HG03439 (cell line): Measurements from ENCODE around the gene FUNDC2.
"Not testable (repeated sequence)": the region's sequence is repeated elsewhere in the genome, so short reads cannot be mapped to it uniquely, and the experiment has no call there.

Experiments used
- ATAC-seq: cut with Tn5 transposase; IDR thresholded peaks from one replicate; pipeline ENCODE4 v1.9.1; 2021; ENCODE audit warnings: mild to moderate bottlenecking, moderate library complexity; ENCODE audit not compliant: unreplicated experiment

FUNDC2 gene, protein sequence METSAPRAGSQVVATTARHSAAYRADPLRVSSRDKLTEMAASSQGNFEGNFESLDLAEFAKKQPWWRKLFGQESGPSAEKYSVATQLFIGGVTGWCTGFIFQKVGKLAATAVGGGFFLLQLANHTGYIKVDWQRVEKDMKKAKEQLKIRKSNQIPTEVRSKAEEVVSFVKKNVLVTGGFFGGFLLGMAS

DNA sequence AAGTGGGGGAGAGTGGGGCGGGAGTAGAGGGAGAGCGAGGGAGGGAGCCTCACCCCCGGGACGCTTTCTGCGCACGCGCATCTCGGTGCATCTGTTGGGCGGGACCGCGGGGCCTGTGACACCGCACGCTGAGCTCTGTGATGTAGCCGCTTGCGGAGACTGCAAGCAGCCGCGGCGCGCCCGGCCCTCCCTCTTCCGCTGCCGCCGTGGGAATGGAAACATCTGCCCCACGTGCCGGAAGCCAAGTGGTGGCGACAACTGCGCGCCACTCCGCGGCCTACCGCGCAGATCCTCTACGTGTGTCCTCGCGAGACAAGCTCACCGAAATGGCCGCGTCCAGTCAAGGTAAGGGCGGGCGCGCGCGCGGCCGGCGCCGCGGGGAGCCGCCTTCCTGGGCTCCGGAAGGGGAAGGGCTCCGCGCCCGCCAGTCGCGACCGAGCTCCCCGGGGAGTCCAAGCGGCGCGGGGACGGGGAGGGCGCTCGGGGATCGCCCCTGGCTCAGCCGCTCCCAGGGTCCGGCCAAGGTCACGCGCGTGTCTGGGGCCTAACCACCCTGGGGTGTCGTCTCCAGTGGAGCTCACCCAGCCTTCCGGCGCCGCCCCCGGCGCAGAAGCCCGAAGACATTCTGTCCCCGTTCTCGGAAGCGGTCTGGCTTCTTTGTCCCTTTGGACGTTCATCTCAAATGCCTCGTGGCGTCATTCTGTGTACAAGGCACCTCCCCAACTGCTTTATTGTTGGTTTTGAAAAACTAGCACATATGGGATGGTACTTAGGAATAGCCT lies at the start of gene FUNDC2:
Gene FUNDC2, plus strand, starts transcription at position 118 of the 782 bp plus-strand sequence. Its CDS starts 95 bp downstream, at position 213.
- ATAC-seq, result peak; percentile 92

DNA sequence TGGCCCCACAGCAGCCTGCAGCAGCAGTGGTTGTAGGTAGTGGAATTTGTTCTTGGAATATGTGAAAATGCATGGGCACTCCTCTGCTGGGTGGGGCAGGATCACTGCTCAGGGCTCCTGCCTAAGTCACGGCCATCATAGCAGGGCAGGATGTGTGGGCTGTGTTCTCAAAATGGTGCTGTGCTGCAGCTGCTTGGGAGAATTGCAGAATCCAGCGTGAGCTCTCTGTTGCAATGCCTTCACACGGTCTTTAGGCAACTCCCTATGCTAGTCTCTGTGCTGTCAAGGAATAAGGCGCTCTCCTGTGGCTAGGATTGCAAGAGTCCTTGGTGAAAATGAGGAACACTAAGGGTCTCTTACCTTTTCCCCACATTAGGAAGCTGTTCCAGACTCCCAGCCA lies 47.0 kb upstream of the FUNDC2 start:
- ATAC-seq, result no peak

DNA sequence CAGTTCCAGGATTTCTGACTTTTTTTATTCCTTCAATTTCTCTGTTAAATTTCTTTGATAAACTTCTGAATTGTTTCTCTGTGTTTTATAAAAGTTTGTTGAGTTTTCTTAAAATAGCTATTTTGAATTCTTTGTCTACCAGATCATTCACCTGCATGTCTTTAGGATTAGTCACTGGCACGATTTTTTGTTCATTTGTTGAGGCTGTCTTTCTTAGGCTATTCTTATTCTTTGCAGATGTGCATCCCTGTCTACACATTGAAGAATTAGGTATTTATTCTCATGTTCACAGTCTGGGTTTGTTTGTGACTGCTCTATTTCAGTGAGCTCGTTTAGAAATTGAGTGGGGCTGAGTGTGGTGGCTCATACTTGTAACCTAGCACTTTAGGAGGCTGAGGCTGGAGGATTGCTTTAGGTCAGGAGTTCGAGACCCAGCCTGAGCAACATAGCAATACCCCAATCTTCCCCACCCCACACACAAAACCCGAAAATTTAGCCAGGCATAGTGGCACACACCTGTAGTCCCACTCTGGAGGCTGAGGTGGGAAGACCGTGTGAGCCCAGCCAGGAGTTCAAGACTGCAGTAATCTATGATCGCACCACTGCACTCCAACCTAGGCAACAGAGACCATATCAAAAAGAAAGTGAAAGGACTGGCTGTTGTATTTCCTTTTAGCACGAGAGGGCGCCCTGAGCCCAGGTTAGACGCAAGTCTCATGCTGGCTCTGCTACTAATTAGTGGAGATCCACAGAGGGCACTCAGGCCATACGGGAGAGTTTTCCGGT lies 46.1 kb upstream of the FUNDC2 start:
- ATAC-seq, result peak; percentile 87

DNA sequence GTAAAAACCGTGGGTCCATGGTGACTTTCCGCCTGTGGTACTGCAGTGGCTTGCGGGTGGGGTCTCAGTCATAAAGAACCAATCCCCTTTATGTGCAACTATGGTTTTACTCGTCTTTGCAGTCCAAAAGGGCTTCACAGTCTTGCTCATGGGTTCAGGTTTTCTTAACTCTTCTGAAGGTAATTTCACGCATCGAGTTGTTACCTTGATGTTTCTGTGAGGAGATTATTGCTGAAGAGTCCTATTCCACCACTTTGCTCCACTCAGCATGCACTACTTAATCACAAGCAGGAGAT lies 45.6 kb upstream of the FUNDC2 start:
- peak; percentile 25 for ATAC-seq

DNA sequence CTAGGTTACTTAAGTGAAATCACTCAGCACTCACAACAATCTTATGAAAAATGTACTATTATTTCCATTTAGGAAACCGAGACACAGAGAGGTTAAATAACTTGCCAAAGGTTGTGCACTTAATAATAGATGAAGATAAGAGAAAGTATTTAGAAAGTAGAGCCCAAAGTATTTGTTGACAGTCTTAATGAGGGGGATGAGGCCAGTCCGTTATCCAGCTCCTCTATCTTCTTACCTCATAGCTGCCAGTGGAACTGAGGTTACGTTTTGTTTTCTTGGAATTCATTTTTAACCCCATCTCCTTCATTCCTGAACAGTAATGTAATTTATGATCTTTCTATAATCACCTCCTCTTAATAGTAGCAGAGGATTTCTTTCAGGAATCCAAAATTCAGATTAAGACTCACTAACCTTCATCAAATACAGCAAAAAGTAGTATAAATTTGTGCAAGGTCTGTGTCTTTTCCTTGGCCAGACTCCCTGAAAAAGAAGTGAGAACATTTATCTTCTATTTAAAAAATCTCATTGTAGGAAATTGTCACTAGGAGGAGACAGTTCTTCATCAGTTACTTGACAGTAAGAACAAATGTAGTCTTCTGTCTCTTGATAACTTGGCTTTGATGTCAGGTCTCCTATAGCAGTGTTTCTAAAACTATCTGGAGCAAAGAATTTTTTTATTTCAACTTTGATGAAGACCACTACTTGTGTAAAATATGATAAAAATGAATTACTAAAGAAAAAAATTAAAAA lies 39.6 kb upstream of the FUNDC2 start:
- ATAC-seq, result no peak

DNA sequence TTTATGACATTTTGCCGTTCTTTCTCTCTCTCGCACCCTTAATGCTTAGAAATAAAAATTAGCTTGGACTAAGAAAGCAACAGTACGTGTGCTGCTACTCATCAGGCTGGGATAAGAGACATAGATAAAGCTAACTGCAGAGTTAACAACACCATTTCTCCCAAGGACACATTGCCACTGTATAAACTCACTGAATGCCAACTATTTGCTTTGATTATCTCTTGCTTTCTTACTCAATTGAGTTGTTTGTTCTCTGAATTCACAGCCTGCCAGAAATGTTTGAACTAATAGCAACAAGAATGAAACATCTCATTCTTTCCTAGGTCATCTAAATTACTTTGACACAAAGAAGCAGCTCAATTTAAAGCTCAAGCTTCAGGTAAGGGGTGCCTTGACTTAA lies 38.7 kb upstream of the FUNDC2 start:
- ATAC-seq, result no peak

DNA sequence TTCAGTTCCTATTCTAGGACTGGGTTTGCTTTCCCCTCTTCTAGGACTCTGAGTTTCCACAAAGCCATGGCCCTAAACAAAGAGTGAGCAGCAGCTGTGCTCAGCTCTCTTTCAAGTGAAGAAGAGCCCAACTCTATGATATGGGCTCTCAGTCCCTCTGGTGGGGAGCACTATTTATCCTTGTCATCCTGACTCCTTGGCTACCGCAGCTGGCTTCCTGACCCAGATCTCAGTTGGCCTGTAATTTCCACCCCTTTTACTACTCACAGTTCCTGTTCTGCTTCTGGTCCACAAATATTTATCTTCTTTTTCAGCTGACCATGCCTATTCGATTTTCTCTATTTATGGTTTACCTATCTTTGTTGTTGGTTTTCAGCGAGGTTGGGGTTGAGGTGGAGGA lies 37.9 kb upstream of the FUNDC2 start:
- no peak for ATAC-seq

DNA sequence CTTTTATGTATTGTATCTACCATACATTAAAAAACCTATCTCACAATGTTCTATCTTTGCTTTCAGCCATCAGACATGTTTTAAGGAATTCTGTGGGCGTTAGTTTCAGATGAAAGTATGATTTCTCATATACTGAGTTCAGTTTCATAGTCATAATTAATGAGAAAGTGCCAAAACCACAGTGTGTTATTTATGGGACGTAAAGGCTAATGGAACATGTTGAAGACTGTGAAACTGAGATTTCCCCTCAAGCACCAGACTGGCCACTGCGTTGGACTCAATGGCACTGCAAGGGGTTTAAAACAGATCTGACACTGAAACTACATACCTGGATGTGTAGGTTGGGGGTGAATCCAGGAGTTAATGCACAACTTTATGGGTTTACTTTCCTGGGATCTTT lies 36.1 kb upstream of the FUNDC2 start:
- ATAC-seq, result no peak

DNA sequence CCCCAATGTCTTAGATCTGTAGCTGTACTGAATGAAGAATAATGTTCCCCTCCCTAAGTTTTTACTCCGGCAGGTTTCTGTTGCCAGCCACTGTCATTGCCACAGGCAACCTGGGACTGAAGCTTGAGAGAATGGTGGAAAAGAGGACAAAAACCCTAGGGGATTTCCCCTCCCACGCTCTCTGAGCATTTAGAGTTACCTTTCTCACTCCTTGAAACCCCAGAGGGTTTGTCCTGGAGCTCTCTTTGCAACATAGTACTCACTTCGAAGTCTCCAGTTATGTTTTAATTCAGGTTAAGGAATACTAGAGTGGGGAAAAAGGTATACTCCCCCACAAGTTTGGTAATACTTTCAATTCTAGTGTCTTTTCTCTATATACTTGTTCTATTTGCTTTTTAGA lies 35.6 kb upstream of the FUNDC2 start:
- no peak for ATAC-seq

DNA sequence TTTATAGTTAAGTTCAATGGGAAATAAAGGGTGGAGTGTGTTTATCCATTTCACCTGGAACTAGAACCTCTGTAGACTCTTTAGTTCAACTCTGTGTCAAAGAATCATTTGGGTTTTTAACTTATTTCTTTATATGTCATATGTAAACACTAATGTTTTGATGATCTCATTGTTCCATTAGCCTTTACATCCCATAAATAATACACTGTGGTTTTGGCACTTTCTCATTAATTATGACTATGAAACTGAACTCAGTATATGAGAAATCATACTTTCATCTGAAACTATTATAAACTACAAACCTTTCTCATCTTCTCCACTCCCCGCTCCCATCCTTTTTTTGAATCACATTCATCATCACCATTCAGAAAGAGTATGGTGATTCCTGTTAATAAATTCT lies 35.2 kb upstream of the FUNDC2 start:
- no peak for ATAC-seq

DNA sequence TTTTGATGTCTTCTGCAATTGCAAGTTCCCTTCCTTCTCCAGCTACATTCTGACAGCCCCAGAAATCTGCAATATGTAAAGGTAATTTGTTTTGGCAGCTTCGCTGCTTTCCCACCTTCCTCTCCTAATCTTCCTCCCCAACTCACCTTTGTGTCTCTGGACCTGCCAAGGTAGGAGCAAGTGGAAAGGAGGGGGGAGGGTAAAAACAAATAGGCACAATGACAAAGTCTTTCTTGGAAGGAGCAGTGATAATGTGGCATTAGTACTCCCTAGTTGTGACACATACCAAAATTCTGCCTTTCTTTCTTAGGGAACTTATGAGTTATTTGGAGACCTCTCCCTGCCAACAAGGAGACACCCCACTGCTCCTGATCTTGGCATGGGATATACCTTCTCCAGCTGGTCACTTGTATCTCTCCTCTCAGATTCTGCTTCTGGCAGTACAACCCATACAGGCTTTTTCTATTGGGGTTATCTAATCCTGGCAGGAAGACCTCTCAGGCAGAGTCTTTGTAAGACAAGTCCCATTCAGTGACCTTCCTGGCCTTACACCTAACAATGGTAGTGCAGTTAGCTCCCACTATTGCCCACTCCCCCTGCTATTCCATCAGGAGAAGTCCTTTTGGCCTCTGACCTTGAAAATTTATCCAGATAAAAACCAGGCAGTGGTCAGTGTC lies 28.3 kb upstream of the FUNDC2 start:
- ATAC-seq, result no peak

DNA sequence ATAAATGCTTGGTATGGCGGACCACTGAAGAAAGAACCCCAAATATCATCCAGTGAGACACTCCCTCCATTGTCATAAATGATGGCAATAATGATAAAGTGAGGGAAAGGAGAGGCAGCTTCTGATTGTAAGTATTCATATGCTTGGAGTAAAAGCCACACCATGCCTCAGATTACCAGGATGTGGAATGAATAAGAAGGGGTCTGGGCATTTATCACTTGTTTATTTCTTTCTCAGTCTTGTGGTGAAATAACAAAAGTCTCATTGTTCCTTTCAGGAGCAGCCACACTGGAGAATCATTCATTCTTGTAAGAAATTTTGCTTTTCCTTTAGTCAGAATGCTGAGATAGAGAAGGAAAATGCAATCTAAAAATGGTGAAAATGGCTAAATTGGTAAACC lies 25.8 kb upstream of the FUNDC2 start:
- ATAC-seq, result no peak

DNA sequence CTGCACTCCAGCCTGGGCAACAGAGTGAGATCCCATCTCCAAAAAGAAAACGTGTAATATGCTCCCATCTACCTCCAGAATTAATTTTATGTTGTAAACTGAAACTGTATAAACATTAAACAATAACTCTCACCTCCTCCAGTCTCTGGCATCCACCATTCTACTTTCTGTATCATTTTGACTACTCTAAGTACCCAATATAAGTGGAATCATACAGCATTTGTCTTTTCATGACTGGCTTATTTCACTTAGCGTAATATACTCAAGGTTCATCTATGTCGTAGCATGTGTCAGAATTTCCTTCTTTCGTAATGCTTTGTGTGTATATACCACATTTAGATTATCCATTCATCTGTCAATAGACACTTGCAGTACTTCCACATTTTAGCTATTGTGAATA lies 24.8 kb upstream of the FUNDC2 start:
- no peak for ATAC-seq

DNA sequence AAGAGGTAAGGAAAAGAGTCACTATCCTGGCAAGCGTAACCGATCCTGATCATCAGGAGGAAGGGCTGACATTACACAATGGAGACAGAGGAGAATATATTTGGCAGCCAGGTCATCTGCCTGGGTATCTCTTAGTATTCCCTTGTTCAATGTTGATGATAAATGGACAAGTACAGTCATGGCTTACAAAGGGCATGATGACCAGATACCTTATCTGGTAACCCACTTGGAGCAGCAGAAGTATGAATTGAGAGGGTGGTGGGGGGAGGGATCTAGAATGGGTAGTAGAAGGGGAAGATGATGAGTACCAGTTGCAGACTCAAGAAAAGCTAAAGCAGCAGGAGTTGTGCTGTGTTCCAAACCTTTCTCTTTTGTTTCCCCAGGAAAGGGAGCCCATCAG lies 21.5 kb upstream of the FUNDC2 start:
- no peak for ATAC-seq

DNA sequence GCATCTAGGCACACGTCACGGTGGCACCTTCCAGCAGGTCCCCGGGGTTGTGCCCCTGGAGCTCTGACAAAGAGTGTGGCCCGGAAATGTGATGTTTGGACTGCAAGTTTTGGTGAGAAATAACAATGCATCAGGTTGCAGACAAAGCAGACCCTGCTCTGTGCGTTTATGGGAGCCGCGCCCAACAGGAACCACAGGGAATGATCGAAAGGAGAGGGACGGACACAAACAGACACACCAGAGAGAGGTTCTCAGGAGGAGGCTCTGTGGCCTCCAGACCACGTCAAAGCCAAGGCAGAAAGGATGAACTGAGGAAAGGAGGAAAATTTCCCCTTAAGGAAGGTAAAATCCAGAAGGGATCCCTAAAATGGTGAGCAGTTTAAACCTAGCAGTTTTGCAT lies 20.3 kb upstream of the FUNDC2 start:
- not testable (repeated sequence) for ATAC-seq

DNA sequence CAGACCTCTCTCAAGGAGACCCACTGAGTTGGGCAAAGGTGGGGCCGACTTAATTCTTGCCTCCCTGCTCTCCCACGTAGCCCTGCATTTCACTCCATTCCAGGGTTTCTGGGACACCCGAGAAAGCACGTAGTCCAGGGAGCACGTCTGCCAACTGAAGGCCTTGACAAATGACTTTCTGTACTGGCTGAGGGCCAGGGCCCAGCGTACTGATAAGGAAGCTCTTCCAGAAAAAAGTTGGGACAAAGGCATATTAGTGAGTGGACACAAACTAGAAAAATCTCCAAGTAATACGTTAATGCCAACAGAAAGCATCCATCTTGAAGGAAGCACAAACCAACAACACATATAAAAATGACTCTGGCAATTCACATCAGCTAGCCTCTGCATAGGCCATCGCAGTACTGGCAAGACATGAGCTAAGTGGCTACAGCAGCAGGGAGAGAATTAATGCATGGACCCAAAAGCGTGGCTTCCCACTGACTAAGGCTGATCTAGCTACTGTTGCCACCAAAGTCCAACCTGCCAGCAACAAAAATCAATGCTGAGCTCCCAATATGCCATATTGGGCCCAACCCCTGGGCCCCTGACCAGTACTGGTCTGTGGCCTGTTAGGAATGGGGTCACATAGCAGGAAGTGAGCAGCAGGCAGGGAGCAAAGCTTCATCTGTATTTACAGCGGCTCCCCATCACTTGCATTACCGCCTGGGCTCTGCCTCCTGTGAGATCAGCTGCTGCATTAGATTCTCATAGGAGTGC lies 19.6 kb upstream of the FUNDC2 start:
- not testable (repeated sequence) for ATAC-seq

DNA sequence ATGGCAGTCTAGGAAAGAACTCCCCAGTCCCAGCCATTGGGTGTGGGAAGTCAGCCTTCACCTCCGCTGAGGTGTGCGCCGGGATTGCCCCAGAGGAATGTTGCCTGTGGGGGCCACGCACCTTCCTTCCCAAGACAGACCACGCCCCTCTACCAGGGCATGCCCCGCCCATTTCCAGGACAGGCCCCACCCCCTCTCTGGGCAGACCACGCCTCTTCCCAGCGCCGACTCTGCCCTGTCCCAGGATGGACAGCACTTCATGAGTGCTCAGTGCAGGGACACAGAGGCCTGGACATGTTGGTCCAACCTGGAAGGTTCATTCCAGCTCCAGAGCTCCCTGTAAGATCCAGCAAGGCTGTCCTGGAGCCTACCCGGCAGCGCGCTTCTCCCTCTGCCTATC lies 18.1 kb upstream of the FUNDC2 start:
- ATAC-seq, result not testable (repeated sequence)

DNA sequence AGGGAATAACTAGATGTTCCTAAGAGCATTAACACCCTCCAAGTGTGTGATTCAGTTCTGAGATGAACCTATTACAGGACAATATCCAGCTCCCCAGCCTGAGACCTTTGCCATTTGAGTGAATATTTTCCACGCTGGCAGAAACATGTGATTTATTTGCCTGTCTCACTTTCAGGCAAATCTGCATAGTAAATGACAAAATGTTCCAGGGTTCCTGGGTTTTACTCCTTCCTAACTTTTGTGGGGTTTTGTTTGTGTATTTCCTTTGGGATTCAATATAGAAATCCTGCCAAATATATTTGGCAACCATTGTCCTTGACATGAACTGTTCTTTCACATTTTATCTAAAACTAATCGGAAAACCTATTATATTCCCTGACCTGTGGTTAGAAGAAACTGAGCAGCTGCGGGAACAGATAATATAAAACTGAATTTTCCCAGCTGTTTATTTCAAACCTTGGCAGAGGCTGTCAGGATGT lies 16.6 kb upstream of the FUNDC2 start:
- no peak for ATAC-seq

DNA sequence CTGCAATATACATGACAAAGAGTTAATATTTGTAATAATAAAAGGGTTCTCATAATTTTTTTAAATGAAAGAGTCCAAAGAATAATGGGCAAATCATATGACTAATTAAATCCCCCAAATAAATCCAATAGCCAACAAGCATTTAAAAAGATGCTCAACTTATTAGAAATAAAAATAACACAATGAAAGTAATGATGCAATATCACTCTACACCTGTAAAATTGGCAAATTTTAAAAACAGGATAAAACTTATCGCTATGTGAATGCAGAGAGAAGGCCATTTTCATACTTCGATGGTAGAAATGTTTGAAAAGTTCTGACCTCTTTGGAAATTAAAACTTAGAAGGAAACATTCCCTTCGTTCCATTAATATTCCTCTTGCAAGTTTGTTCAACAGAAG lies 6.1 kb upstream of the FUNDC2 start:
- no peak for ATAC-seq

DNA sequence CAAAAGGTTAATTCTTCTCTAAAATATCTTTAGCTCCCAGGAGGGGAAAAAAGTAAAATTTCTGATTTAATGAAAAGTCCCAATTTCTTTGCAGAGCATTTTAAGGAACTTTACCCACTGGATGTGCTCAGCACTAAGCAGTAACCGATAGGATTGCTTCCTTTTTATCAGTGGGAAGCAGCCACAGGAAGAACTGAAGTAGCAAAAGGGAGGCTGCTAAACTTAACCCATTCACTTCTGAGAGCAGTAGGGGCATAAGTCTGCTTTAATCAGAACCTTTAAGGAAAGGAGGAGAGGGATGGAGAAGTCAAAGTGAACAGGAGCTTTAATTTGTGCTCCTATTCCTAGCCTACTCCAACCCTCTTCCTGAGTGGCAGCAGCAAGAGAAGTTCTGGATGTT lies 4.1 kb upstream of the FUNDC2 start, which contains the start of gene F8:
Gene F8, minus strand, starts transcription at position 139 of the 400 bp plus-strand sequence. CDS start 171 bp downstream, outside the sequence.
- no peak for ATAC-seq
